Calu3 (cell line): ENCODE results near the gene RAB40C. TPM values are rescaled to one million over a fixed set of nuclear protein-coding genes. Genes with fewer than 3 reads are reported as not detected.

Source experiments
- BruUV-seq: library from RNA; stranded (reverse); fragments of 400-500 nt; replicated peaks from 2 replicates; lab custom pipeline; 2021; lab: Mats Ljungman, UMichigan
- CTCF ChIA-PET: fragments of 300-600 bp; sonication (Branson Sonifier 250); formaldehyde crosslinking; loops from one replicate; lab custom pipeline; 2022; ENCODE audit warnings: antibody characterized with exemption; lab: Charles Lee
- DNase-seq: peaks from one replicate; pipeline ENCODE4 v3.0.0; 2022
- H3K27ac Mint-ChIP-seq: one replicate; pipeline ENCODE4 v1.8.0; 2022; ENCODE audit warnings: mixed read lengths; ENCODE audit not compliant: unreplicated experiment
- H3K27me3 Mint-ChIP-seq: one replicate; pipeline ENCODE4 v1.8.0; 2022; ENCODE audit warnings: mixed read lengths; ENCODE audit not compliant: unreplicated experiment
- H3K36me3 Mint-ChIP-seq: one replicate; pipeline ENCODE4 v1.8.0; 2022; ENCODE audit warnings: mild to moderate bottlenecking, moderate library complexity, mixed read lengths; ENCODE audit not compliant: insufficient read depth, unreplicated experiment
- H3K4me1 Mint-ChIP-seq: one replicate; pipeline ENCODE4 v1.8.0; 2022; ENCODE audit warnings: mild to moderate bottlenecking, low read depth, mixed read lengths; ENCODE audit not compliant: unreplicated experiment
- H3K4me3 Mint-ChIP-seq: one replicate; pipeline ENCODE4 v1.8.0; 2022; ENCODE audit warnings: mild to moderate bottlenecking, low read depth, moderate library complexity, mixed read lengths; ENCODE audit not compliant: unreplicated experiment
- H3K9me3 Mint-ChIP-seq: one replicate; pipeline ENCODE4 v1.8.0; 2022; ENCODE audit warnings: low read depth, mixed read lengths; ENCODE audit not compliant: unreplicated experiment
- intact Hi-C: fragments of 100-400 bp; cut with micrococcal nuclease; formaldehyde crosslinking; loops from one replicate; pipeline ENCODE4 v1.10.0; 2022; ENCODE audit not compliant: unreplicated experiment
- total RNA-seq: library from RNA; stranded (reverse); gene quantifications from 2 replicates; pipeline ENCODE4 v1.2.3, GENCODE V29; 2022
- TF ChIP-seq, protein P1 (sequence below): fragments of 200-600 bp; IDR thresholded peaks from one replicate; pipeline ENCODE4 v1.8.0; 2022; ENCODE audit warnings: antibody characterized with exemption; ENCODE audit not compliant: unreplicated experiment

The RAB40C gene
- total RNA-seq, 1 experiment from 2014 or later: 35.6 TPM

DNA sequence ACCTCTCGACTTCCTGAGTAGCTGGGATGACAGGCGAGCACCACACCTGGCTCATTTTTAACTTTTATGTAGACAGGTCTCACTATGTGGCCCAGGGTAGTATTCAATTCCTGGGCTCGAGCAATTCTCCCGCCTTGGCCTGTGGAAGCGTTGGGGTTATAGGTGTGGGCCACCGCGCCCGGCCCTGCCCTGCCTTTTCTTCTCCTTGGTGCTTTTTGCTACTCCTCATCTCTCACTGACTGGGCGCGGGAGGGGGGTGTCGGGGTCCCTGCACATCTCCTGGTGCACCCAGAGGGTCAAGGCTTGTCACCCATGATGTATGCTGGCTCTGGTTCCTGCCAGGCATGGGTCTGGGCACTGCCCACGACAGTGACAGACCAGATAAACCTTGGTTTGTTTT, 54.7 kb downstream of the RAB40C start:
- TF ChIP-seq, protein P1, sequence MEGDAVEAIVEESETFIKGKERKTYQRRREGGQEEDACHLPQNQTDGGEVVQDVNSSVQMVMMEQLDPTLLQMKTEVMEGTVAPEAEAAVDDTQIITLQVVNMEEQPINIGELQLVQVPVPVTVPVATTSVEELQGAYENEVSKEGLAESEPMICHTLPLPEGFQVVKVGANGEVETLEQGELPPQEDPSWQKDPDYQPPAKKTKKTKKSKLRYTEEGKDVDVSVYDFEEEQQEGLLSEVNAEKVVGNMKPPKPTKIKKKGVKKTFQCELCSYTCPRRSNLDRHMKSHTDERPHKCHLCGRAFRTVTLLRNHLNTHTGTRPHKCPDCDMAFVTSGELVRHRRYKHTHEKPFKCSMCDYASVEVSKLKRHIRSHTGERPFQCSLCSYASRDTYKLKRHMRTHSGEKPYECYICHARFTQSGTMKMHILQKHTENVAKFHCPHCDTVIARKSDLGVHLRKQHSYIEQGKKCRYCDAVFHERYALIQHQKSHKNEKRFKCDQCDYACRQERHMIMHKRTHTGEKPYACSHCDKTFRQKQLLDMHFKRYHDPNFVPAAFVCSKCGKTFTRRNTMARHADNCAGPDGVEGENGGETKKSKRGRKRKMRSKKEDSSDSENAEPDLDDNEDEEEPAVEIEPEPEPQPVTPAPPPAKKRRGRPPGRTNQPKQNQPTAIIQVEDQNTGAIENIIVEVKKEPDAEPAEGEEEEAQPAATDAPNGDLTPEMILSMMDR: no peak
- H3K27me3 Mint-ChIP-seq: no peaks in the 10 kb centered on the region
- DNase-seq: no peak
- H3K4me1 Mint-ChIP-seq: peaks cover 30% of the 10 kb centered on the region
- H3K4me3 Mint-ChIP-seq: peak overlapping the region; percentile 76
- BruUV-seq: no TSS peak
- peak overlapping the region; percentile 62 for H3K27ac Mint-ChIP-seq
- CTCF ChIA-PET: no interaction called here
- intact Hi-C loops: no loop called here
- peaks cover 83% of the 10 kb centered on the region for H3K36me3 Mint-ChIP-seq
- H3K9me3 Mint-ChIP-seq: no peaks in the 10 kb centered on the region

DNA sequence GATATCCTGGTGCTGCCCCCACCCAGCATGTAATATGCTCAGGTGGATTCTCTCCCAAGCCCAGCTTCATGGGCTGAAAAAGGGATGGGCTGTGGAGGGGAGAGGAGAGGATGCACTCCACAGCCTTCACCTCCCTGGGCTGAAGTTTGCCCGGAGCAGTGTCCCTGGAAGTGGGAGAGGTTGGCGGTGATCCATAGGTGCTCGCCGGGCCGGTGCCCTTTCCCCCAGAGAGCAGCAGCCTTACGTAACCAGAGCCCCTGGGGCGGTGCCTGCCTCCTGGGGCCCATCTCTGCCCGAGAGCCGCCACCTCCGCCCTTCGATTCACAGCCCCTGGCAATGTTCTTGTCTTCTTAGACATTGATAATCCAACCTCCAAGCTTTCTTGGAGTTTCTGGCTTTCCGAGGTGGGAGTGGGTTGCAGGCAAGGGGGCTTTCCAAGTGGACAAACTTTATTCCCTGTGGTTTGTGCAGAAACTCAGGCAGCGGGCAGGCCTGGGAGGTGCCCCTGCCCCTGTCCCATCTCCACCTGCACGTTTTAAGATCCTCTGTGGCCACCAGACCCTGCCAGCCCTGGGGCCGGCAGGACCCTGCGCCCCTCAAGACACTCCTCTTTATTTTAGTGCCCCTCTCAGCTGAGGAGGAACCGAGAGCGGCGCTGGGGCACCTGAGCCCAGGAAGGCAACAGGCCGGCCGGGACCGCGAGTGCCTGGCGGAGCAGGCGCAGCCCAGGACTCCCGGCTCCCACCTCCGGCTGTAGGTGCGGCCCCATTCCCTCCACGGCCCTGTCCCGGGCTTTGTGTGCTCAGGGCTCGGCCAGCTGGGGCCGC, 56.2 kb downstream of the RAB40C start:
- no TSS peak for BruUV-seq
- Mint-ChIP-seq H3K4me1 (peaks cover 30% of the 10 kb centered on the region), H3K4me3 (peak overlapping the region; percentile 77), H3K27me3 (no peaks in the 10 kb centered on the region), H3K36me3 (peaks cover 92% of the 10 kb centered on the region), H3K27ac (no peak overlapping the region), H3K9me3 (no peaks in the 10 kb centered on the region)
- CTCF ChIA-PET: no interaction called here
- TF ChIP-seq, protein P1: no peak
- DNase-seq: no peak
- intact Hi-C loops: no loop called here

DNA sequence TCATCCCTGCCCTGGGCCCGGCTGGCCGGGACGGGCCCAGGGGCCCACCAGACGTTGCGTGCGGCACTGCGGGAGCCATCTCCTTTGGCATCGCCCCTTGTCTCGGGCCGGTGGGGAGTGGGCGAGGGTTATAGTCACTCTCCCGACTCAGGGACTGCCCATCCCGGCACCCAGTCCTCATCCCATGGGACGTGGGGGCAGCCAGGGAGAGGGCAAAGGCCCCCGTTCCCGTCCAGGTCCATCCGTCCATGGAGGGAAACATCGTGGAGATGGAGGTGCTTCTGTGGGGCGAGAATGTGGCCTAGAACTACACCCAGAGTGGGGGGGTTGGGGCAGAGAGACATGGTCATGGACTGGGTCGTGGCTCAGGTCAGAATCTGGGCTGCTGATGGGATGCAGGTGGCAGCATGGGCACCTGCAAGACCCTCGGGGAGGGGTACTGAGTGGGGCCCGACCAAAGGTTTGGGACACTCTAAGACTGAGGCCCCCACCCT, 56.9 kb downstream of the RAB40C start:
- peaks cover 30% of the 10 kb centered on the region for H3K4me1 Mint-ChIP-seq
- H3K36me3 Mint-ChIP-seq: peaks cover 93% of the 10 kb centered on the region
- DNase-seq: no peak
- peak overlapping the region; percentile 77 for H3K4me3 Mint-ChIP-seq
- intact Hi-C loops: no loop called here
- CTCF ChIA-PET: interaction anchor here (2.1 kb wide), 1 partner anchor 10 kb away, joined by 6 read pairs; the partner anchor contains the start of gene METTL26
- no peaks in the 10 kb centered on the region for H3K9me3 Mint-ChIP-seq
- no peaks in the 10 kb centered on the region for H3K27me3 Mint-ChIP-seq
- TF ChIP-seq, protein P1: no peak
- no peak overlapping the region for H3K27ac Mint-ChIP-seq
- no TSS peak for BruUV-seq

DNA sequence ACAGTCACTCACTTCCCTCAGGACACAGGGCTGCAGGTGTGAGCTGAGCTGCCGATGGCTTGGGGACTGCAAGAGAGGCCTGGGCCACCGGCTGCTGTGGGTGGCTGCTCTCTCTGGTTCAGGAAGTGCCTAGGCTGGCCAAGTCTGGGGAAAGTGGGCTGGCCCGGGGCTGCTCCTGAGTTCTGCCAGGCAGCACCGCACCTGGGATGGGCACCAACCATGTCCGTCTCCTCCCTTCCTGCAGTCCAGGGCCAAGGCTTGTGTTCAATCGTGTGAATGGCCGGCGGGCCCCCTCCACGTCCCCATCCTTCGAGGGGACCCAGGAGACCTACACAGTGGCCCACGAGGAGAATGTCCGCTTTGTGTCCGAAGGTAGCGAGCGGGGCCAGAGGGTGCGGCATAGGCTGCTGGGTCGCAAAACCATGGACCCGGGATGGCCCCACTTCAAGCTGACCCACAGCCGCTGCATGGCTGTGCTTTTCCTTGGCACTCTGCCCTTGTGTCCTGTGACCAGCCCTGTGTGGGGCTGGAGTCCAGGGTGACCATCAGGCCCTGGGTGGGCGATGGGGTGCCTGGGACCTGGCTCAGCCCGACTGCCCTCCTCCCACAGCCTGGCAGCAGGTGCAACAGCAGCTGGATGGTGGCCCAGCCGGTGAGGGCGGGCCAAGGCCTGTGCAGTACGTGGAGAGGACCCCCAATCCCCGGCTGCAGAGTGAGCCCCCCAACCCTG, 57.5 kb downstream of the RAB40C start:
- TF ChIP-seq, protein P1: no peak
- no peak for DNase-seq
- H3K36me3 Mint-ChIP-seq: peaks cover 93% of the 10 kb centered on the region
- H3K9me3 Mint-ChIP-seq: no peaks in the 10 kb centered on the region
- intact Hi-C loops: no loop called here
- no peak overlapping the region for H3K27ac Mint-ChIP-seq
- CTCF ChIA-PET: interaction anchor here (0.5 to 2.1 kb wide), 5 partner anchors 11 to 246 kb away, joined by 3 to 6 read pairs (median 4); partner anchors contain the start of genes DECR2, METTL26 and RHOT2
- no peaks in the 10 kb centered on the region for H3K27me3 Mint-ChIP-seq
- peaks cover 30% of the 10 kb centered on the region for H3K4me1 Mint-ChIP-seq
- peak overlapping the region; percentile 77 for H3K4me3 Mint-ChIP-seq
- no TSS peak for BruUV-seq
